ENCODE measurements around the gene LOXL4.

GRCh38 chr10:98312822-98313221 lies 44.8 kb upstream of the LOXL4 start:
- no peak for TF ChIP-seq CTCF (IDR thresholded peaks at IDR 0.05)
- no peak for TF ChIP-seq POLR2A (IDR thresholded peaks at IDR 0.05)
